K562 (cell line): Measurements from ENCODE around the gene PELI1.

Experiments used
- HCFC1 ChIP-seq: IDR thresholded peaks from 2 replicates; pipeline ENCODE4 v1.6.1; 2012; ENCODE audit warnings: low read depth, low read length, improper control_type of control experiment
- SRSF7 ChIP-seq: fragments of 200-400 bp; formaldehyde crosslinking; optimal IDR thresholded peaks from 2 replicates; pipeline ENCODE3; 2017; ENCODE audit warnings: mild to moderate bottlenecking, low read depth, low read length

DNA sequence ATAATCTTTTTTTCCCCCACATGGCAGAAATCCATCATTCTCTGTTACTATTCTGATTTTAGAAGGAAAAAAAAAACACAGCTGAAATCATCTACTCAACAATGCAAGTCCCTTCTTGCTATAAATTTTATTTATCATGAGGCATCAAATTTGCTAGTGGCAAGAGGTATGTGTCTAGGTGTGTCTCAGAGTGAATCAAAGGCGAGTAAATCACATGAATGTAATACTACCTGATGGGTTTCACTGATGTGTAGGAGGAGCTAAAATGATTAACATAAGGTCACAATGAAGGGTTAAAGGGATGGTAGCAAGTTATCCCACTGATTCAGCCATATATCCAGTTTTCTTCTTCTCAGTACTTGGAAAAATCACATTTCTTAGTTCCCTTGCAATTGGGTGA, 24.5 kb upstream of the PELI1 start:
- no peak for TF ChIP-seq HCFC1
- no peak for TF ChIP-seq SRSF7
